Stimulated activated CD8-positive, alpha-beta memory T cell treated with anti-CD3 and anti-CD28 coated beads, Interleukin-7, amount 100 ng/mL, for 1 hour (primary cell): ENCODE results near the gene TTLL3.

Source experiments
- DNase-seq, 2 donors: peaks; one replicate each; pipeline ENCODE4 v3.0.0-alpha.2; 2020; ENCODE audit warnings: low read depth in 2 of 2

The TTLL3 gene

GRCh38 chr3:9781978-9782603, 28.0 kb upstream of the TTLL3 start:
- DNase-seq = no peak

DNA sequence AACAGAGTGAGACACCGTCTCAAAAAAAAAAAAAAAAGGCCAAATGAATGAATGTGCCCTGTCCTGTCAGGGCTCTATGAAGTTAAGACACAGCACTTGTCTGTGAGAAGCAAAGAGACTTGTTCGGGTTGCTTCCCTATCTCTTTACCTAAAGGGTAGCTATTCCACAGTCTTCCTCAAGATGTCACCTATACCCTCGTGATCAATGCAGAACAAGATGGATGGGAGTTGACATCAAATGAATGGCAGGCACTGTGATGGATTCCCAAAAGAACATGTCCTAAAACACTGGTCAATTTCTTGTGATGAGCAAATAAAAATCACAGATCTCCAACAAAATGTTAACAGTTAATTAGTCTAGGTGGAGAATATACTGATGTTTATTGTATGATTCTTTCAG, 27.3 kb upstream of the TTLL3 start:
- DNase-seq = no peak

GRCh38 chr3:9783954-9784353, 26.1 kb upstream of the TTLL3 start:
- DNase-seq = no peak

GRCh38 chr3:9784965-9785364, 25.1 kb upstream of the TTLL3 start:
- no peak for DNase-seq

DNA sequence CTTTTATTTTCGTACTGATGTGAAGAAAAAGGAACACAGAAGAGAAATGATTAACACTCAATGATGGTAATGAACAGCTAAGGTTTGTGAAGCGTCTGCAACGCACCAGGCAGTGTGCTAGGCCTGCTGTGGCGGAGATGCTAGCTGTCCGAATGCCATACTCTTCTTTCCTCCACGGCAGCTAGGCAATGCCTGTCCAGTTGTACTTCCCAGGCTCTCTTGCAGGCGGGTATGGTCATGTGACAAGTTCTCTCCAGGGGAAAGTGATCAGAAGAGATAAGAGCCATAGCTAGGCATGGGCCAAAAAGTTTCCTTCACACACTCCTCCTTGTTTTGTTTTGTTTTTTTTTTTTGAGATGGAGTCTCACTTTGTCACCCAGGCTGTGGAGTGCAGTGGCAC, 24.5 kb upstream of the TTLL3 start:
- DNase-seq = no peak

DNA sequence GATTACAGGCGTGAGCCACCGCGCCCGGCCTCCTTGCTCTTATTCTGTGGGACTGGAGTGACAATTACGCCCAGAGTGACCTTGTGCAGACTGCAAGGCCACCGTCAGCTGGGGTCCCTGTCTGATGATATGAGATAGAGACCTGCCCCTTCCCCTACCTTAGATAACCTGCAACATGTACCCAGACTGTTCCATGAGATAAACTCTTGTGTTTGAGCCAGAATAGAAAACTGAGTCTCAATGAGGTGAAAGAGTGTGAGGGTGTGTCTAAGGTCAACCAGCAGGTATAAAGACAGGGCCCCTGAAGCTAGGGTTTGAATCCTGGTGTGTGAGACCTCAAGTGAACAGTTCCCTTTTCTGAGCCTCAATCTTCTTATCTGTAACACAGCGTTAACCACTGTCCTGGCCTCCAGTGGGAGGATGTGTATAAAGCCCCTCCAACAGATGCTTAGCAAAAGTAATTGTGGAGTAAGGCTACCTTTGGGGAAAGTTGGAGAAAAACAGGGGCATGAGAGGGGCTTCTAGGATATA, 23.8 kb upstream of the TTLL3 start:
- DNase-seq = no peak

GRCh38 chr3:9786825-9787669, 23.0 kb upstream of the TTLL3 start:
- no peak for DNase-seq

GRCh38 chr3:9787714-9788113, 22.3 kb upstream of the TTLL3 start:
- no peak for DNase-seq

DNA sequence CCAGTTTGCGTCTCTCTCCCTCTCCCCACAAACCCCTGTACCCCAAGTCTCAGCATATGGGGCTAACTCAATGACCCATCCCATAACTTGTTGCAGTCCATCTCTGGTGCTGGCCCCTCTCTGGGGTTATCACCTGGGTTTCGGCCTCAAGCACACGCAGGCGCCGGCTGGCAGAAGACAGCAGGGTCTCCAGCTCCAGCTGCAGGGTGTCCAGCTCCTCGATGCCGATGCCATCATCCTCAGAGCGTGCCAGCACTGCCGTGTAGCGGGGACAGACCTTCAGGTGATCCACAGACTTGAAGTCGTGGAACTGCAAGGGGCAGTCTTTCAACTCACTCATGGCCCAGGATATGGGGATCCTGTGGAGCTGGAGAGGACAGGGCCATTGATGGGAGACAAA, 18.9 kb upstream of the TTLL3 start:
- no peak for DNase-seq

DNA sequence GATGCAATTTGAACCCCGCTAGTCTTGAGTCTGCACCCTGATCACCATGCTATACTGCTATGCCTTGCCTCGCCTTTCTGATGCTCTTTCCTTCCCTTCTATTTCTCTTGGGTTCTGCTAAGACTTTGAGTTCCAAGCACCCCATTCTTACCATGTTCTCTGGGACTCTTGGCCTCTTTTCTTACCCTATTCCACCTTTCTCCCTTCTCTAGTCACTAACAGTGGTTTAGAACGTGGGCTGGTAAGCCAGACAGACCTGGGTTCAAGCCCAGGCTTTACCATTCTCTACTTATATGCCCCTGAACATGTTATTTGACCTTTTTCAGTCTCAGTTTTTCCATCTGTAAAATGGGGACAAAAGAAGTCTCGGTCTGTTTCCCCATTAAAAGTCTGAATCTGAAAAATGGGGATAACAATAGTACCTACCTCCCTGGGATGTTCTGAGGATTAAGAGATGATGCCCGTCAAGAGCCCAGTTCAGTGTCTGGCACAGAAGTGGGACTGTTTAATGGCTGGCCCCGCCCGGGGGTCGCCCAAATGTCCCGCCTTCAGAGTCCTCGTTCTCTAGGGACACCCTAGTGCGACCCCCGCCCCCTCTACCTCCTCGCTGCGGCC, 18.2 kb upstream of the TTLL3 start:
- DNase-seq = no peak

DNA sequence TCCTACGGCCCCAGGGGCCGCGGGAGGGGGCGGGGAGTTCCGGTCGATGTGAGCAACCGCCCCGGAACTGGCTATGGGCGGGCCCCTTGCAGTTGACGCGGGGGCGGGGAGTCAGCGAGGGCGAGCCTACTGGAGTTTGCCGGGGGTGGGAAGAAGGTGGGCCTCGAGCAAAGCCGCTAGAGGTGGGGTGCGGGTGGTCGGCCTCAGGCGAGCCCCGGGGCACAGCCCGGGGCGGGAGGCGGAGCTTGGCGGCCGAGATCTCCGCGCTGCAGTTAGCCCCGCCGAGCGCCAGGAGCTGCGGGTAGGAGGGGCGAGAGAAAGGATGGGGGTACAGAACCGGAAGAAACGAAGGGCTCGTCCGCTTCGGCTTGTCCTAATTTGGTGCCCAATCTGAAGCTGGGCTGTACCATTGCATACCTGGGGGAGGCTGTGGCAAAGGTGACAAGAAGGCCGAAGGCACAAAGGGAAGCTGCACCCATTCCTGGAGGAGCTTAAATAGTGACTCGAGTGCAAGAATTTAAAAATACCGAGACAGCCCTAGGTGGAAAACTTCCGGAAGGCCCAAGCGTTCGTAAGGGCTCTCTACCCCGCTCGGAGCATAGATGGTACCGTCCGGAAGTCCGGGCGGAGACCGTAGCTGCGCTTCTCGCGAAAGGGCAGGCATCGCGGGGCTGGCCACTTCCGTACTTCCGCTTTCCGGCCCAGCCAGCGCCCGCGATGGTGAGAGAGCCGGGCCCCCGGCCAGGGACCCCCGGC, 17.5 kb upstream of the TTLL3 start, which contains the start of the genes ARPC4 and TADA3:
TSS of gene ARPC4 (plus strand) at position 678 of the 756 bp plus-strand sequence. CDS start at position 718, 40 bp downstream.
TSS of gene TADA3 (minus strand) at position 69 of the 756 bp plus-strand sequence. CDS start 1,007 bp downstream, outside the sequence.
- peak; percentile 80 to 86 for DNase-seq

DNA sequence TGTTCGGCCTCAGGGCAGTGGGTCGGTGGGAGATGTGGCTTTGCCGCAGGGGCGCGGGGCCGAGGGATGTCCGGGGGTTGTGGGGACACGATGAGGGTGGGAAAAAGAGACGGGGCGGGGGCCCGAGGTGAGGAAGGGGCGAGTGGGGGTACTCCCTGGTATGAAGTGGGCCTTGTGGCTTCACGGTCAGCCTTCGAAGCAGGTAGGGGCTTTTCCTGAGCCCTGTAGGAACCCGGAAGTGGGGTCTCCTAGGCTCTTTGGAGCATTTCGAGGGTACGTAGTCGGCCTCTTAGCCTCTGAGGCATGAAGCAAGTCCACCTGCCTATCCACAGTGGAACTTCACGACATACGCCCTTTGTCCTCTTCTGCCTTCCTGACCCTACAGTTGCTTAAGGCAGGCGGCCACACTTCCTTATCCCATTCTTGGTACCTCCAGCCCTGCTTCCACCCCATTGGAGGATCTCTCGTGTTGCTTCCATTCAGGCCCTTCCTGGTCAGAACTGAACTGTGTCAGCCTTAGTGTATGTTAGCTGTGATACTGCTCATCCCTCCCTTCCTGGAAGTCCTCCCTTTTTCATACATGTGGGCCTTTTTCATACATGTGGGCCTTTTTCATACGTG, 16.8 kb upstream of the TTLL3 start:
- DNase-seq = peak in 1 of 2 donors; percentile 12

DNA sequence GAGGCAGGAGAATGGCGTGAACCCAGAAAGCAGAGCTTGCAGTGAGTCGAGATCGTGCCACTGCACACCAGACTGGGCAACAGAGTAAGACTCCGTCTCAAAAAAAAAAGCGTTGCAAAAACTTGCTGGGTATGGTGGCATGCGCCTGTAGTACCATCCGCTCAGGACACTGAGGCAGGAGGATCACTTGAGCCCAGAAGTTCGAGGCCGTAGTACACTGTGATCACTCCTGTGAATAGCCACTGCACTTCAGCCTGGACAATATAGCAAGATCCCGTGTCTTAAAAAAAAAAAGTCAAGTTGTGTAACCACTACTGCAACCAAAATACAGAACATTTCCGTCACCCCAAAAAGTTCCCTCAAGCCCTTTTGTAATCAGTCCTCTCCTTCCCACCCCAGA, 15.7 kb upstream of the TTLL3 start:
- no peak for DNase-seq

DNA sequence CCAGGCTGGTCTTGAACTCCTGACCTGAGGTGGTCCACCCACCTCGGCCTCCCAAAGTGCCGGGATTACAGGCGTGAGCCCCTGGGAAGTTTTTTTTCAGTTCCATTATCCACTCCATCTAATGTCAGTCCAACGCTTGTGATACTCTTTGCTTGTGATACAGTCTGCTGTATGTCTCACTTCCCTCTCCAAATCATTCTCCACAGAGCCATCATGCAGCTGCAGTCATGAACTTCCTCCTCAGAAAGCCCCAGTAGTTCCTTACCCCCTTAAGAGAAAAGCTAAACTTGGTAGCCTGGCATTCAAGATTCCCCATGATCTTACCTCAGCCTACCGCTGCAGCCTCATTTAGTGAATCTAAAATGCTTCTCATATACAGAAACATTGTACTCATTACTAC, 14.9 kb upstream of the TTLL3 start:
- DNase-seq = no peak

GRCh38 chr3:9797196-9797945, 12.7 kb upstream of the TTLL3 start:
- DNase-seq = no peak

DNA sequence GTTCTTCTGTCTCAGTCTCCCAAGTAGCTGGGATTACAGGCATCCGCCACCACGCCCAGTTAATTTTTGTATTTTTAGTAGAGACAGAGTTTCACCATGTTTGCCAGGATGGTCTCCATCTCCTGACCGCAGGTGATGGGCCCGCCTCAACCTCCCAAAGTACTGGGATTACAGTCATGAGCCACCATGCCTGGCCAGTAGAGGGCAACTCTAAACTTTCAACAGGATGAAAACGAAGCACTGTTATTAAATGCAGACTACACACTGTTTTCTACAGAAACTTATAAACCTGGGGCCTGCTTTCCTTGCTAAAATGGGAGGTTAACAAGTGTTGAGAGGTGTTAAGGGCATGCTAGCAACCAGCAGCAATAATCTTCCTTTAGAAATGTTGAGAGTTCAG, 9.5 kb upstream of the TTLL3 start:
- no peak for DNase-seq

DNA sequence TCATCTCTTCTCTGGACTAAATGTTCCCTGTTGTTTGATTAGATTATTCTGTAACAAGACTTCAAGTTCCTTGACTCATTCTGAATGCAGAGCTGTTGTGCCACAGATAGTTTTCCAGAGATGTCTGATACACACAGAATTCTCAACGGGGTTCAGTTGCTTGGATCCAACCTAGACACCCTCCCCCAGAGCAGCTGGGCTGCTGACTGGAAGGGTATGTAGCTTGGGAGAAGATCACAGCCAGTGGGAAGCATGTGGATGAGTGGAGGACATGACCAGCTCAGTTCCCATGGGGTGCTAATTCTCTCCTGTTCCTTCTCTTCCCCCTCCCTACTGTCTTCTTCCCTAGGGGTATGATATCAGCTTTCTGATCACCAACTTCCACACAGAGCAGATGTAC, 6.6 kb upstream of the TTLL3 start:
- DNase-seq = no peak

DNA sequence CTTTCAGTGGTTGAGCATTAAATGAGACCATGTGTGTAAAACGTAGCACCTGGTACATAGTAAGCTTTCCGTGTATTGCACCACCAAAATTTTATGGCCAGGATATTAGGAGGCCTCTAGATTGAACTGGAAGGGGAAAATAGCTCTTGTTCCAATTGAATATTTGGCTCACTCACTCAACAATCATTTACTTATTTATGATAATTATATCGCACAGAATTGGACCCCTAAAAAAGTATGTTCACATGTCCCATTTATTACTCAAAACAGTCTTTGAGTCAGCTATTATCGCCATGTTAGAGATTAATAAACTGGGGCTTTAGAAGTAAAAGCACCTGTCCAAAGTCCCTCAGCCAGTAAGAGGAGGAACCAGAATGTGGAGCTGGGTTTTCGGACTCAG, 5.1 kb upstream of the TTLL3 start:
- DNase-seq = no peak

DNA sequence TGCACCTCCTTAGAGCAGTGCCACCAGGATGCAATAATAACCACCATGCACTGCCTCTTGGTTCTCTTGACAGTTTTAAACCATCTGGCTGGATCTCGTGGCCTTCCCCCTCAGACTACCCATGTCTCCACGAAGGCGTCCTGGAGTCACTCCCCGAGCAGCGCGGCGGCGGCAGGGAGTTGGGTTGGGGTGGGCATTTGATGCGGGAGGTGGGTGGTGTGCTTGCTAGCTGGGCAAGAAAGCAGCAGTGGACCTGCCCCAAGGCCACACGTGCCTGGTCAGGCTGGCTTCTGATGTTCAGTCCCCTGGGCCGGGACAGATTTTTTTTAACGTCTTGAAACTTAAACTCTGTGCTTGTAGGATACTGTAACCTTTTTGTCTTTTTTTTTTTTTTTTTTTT, 3.9 kb upstream of the TTLL3 start:
- DNase-seq = no peak
